ENCODE results near the gene INPP5E.

The INPP5E gene

GRCh38 chr9:136383436-136383835, 56.2 kb downstream of the INPP5E start:
- no peak for DNase-seq

- no peak for DNase-seq
These were observed 57.6 kb downstream of the INPP5E start for GRCh38 chr9:136381966-136382513.

- no peak for DNase-seq
These were observed 58.3 kb downstream of the INPP5E start for GRCh38 chr9:136381311-136381710.

GRCh38 chr9:136380381-136380780, 59.3 kb downstream of the INPP5E start:
- DNase-seq, result no peak

GRCh38 chr9:136379891-136380290, 59.8 kb downstream of the INPP5E start:
- DNase-seq, result no peak

- DNase-seq, result no peak
These were observed 60.2 kb downstream of the INPP5E start for GRCh38 chr9:136379401-136379800.

- DNase-seq, result no peak
These were observed 60.7 kb downstream of the INPP5E start for GRCh38 chr9:136379003-136379287.
